ELR (cell line): ENCODE results near the gene GPR31.

ENCODE experiments used
- DNase-seq: peaks from one replicate; pipeline ENCODE4 v3.0.0-alpha.2; 2015; ENCODE audit warnings: low read depth

Gene GPR31

DNA sequence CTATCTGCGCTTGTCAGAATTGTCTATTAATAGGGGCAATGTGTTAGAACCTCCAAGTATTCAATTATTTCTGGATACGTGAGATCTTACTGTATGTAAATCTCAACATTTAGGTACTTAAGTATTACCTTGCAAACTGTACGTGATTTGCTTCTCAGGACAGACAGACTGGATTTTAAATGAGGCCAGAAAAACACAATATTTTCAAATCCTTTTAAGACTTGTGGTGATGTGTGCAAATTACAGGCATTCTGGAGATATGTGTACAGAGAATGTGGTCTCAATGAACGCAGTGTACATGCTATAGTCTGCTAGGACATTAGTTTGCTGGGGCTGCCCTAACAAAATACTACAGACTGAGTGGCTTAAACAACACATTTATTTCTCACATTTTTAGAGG, 18.0 kb downstream of the GPR31 start:
- DNase-seq = no peak

DNA sequence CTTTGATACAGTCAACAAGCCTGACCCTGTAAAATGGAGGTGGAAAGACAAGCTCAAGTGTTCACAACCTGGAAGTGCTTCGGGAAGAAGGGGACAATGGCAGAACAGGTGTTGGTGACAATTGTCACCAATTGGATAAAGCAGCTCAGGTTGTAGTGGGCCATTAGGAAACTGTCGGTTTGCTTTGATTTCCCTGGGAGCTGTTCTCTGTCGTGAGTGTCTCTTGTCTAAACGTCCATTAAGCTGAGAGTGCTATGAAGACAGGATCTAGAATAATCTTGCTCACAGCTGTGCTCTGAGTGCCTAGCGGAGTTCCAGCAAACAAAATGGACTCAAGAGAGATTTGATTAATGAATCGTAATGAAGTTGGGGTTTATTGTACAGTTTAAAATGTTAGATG, 19.9 kb downstream of the GPR31 start:
- no peak for DNase-seq

DNA sequence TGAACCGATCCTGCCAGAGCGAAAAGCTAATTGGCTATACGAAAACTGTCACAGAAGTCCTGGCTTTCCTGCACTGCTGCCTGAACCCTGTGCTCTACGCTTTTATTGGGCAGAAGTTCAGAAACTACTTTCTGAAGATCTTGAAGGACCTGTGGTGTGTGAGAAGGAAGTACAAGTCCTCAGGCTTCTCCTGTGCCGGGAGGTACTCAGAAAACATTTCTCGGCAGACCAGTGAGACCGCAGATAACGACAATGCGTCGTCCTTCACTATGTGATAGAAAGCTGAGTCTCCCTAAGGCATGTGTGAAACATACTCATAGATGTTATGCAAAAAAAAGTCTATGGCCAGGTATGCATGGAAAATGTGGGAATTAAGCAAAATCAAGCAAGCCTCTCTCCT, 20.7 kb downstream of the GPR31 start:
- DNase-seq = no peak

DNA sequence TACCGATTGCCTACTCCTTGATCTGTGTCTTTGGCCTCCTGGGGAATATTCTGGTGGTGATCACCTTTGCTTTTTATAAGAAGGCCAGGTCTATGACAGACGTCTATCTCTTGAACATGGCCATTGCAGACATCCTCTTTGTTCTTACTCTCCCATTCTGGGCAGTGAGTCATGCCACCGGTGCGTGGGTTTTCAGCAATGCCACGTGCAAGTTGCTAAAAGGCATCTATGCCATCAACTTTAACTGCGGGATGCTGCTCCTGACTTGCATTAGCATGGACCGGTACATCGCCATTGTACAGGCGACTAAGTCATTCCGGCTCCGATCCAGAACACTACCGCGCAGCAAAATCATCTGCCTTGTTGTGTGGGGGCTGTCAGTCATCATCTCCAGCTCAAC, 21.4 kb downstream of the GPR31 start:
- no peak for DNase-seq

DNA sequence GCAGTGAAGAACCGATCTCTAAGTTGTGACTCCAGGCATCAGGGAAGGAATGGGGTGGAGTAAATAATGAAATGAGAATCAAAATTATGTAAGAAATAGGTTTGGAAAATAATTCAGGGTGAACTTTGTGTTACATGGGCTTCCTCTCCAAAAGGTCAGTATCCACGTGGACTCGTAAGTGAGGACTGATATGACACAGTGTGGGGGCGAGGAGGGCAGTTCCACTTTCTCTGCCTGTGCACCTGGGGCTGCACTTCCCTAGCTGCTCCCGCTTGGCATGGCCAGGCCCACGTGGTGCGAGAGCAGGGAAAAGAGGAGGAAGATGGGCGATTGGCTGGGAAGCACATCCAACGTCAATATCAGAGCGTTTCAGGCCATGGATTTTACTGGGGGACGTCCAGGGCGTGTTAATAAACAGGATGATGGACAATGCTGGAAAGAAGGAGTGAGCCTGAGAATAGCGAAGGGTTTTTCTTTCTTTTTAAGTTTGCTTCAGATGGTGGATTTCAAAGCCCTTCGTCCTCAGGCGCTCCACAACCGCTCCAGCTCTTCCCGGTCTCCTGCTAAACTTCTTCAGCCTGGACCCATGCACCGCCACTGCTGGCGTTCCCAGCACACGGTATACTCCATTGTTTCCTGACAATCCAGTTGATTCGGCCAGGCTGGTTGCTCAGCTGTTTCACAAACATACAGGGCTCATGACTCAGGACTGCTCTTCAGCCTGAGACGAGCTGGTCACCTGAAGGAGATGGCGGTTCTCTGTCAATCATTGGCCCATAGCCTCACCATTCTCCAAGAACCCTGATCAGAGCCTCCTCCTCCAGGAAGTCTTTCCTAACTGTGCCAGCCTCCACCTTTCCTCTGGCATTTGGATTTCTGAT, 23.1 kb downstream of the GPR31 start:
- DNase-seq = no peak

DNA sequence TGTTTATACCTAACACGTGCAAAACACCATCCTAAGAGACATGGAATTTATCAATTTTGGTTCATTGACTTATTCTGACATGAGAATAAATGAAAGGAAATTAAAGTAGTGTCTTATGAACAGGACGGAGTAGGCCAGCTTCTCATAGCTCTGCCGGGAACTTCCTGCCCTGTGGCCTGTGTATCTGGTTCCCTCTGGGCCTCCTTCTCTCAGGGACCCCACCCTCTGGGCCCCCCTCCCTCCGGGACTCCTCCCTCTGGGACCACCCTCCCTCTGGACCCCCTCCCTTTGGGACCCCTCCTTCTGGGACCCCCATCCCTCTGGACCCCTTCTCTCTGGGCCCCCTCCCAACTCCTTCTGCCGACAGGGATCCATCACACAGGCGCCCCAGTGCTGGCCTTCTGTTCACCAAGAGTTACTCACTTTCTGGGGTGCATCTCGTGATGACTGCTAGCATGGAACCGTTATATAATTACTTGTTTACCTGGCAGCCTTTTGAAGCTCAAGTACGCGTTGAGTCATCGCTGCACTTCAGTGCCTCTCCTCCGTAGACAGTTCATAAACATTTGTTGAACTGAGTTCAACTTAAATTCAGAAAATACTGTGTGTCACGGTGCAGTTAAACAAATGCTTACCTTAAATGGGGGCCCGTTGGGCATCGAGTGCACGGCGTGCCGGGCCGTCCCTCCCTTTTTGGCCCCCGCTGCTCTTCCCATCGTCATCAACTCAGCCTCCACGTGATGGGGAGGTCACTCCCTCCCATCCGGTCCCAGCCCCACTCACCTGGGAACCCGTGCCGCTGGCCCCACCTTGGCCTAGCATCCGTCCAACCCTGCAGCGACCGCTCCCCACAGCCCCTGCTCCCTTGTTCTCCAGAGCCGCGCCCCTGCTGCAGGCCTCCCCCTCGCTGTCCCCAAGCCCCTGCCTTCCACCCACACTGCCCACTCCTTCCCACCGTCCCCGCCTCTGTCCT, 26.8 kb downstream of the GPR31 start:
- no peak for DNase-seq

DNA sequence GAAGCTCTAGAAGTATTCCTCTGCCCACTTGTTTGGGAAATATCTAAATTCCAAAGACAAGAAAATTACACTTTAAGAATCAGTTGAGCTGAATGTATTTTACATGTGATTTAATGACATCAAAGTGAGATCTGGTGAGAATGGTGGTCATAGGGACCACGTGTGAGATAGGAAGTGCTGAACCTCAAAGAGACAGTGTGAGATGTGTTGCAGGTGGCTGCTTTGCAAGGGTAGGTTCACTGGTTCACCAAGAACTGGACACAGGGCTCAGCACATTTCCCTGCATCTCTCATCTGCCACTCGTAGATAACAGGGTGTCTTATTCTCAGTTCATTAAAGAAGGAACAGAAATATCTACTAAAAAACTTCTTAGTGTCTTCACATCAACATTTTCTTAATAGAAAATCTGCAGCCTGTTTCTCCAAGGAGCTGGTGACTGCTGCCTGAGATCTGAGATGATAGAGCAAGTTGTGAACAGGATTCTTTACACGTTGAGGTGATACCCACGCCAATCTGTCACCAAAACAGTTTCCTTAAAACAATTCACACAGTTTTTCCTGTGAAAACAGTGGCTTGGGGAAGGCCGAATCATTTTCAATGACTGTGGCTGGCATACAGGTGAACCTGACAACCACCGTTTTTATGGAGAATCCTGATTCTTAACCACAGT, 27.6 kb downstream of the GPR31 start:
- DNase-seq = no peak

DNA sequence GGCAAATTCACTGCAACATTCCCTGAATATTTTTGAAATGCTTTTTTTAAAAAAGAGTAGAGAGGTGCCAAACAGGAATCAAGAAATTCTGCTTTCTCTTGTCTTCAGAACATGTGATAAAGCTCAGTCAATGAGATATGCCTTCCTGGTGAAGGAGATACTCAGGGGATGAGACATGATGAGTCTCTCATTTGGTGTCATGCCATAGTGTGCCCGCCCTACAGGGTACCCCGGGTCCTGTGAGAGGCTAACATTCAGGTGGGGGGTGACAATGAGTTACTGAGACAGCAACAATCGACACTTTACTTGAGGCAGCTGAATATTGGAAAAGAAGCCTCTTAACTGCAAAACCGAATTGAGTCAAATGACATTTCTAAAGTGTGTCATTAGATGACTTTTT, 28.2 kb downstream of the GPR31 start:
- no peak for DNase-seq

DNA sequence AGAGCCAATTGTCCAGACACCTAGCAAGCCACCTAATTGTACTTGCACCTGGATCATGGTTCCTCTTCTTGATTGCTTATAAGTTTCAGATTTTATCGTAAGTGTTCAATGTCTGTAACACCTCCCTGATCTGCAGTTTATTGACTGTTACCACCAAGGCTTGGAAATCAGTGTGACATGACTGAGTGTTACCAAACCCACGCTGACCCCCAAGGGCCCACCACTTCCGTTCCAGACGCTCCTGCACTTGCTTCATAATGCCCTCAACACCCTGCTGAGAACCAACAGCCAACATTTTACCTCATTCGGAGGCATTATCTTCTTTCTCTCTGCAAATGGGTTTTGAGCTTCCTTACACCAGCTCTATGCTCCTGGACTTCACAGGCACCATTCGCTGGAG, 28.6 kb downstream of the GPR31 start:
- no peak for DNase-seq

DNA sequence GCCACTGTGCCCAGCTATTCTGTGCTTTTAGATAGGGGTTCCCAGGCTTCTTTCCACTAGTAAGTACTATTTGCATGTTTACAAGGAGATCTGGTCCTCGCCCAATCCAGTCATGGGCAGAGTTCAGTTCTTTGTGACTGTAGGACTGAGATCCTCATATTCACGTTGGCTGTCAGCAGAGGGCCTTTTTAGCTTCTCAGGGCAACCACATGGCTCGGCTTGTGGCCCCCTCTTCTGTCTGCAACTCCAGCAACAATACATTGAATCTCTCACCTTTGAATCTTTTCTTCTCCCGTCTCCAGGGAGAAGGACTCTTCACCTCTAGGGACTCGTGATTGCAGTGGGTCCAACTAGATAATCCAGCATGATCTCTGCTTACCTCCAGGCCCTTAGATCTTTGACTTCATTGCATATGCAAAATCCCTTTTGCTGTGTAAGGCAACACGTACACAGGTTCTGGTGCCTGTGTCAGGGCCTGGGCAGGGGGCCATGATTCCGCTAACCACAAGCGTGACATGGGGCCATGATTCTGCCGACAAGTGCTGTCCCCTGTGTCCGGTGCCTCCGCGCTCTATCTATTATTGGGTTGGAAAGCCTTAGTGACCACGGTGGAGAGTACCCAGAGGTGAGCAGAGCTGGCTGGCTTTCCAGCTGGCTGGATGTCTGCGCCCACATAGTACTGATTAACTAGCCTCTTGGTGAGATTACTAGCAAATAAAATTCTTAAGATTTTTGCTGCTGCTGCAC, 29.8 kb downstream of the GPR31 start:
- DNase-seq = no peak

DNA sequence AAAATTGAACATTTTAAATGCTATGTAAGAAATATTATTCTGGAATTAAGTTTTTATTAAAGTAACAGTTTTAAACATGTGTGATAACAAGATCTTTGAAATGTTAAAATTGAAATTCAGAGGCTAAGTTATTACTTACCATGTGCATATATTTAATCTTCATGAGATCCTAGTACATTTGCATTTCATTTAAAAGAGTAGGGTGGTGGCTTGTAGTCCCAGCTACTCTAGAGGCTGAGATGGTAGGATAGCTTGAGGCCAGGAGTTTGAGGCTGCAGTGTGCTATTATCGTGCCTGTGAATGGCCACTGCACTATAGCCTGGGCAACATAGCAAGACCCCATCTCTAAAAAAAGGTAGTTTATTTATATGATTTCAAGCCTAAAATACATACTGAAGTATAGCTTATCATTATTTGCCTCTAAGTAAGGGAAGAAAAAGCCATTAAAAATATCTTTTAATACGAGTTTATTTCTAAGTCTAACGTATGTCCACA, 31.9 kb downstream of the GPR31 start:
- no peak for DNase-seq

DNA sequence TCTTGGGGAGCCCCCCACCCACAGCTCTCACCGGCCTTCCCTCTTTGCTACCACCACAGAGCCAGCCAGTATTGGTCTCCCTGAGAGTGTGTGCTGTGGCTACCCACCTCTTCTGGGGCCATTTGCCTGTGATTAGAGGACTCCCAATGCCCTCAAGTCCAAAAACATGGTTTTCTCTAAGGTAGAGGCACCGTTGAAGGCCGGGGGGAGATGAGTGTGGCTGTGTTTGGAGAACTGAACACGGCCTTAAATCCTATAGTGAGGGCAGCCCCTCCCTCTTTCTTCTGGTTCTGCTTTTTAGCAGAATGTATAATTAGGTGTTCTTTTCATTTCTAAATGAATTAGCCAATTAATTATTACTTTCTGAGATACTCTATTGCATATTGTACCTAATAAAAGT, 32.4 kb downstream of the GPR31 start:
- no peak for DNase-seq

DNA sequence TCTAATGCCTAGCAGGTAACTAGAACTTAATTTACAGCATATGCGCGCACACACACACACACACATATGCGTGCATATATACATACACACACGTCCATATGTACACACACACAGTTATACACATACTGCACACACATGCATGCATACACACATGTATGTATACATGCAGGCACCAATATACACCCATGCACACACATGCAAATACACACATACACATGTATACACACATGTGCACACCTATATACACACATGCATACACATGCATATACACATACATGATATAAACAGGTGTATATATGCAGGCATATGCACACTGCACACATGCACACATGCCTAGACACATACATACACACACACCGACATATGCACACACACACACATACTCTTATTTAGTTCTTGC, 33.0 kb downstream of the GPR31 start:
- no peak for DNase-seq

DNA sequence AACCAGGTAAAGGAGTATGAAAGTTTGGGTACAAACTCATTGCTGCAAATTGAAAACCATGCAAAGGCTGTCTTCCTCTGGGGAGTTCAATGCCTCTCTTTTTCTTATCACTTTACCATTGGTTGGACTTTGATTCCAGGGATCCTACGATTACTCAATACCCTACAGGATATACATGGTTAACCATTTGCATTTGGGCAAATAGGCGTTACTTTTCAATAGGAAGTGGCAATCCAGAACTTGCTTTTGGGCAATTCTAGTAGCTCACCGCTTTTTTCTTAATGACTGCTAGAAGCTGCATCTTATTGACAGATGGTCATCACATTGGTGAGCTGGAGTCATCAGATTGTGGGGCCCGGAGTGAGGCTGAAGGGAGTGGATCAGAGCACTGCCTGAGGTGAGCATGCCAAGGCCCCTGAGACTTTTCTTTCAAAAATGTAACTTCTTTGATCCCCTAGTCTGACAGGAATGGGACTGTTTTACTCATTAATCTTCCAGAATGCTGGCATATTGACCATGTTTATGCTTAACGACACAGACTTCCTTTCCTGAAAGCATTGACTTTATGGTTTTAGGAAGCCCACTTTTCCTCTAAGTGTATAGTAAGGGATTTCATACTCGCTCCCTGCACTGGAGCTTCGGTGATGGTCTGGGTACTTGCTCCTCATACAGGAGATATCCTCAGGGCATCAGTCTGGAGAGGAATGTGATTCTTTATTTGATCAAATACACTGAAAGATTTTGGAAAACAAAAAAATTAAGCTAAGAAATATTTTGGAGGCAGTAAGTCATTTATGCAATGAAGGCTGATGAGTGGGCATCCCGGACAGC, 34.7 kb downstream of the GPR31 start, which contains the start of gene CCR6:
Gene CCR6, plus strand, starts transcription at position 270 of the 831 bp plus-strand sequence. CDS start 13,039 bp downstream, outside the sequence.
- DNase-seq = no peak

DNA sequence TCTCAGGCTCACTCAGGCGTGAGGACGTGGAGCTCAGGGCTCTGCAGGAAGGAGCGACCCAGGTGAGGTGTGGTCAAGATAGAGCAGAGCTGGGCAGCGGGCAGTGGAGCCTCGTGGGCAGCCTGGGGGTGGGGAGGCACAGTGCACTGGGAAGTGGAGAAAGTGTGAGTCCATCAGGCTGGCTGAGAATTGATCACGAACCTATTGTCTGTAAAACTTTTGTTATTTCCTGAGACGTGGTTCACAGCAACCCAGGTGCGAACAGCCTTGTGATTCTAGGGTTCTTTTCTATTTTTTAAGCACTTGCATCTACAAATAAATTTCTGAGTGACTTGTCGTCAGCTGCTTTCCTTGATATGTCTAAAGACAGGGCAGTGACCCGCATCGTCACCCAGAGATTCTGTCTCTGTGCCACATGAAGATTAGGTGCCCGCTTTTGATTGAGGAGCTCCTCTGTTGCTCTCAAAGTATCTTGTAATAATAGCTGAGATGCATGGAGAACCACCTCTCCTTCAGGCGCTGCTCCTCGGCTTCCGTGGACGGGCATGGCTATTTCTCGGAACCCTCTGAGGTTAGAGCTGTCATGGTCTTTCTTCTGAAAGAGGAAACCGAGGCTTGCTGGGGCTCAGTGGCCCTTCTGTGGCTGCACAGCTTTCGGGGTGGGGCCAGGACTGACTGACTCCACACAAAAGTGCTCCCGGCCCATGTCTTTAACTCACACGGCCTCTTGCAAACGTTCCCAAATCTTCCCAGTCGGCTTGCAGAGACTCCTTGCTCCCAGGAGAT, 35.5 kb downstream of the GPR31 start:
- no peak for DNase-seq

DNA sequence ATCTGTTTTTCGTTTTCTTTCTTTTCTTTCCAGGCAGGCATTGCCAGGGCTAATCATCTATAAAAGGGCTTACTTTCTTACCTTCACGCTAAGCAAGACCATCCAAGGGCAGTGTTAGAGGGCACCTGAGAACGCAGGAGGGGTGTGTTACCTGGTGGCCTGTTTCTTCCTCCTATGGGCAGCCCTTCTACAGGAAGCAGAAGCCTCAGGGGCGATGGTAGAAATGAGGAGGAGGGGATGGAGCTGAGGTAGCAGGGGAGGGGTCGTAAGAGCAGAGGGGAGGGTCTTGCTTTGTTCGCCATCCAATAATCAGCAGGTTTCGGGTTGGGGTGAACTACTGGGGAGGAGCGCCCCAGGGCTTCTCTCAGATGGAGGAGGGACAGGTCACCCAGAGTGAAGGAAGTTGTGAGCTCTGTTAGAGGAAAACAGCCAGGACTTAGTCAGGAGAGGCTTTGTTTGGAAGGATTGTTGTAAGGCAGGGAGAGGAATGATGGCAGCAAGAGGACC, 36.4 kb downstream of the GPR31 start:
- DNase-seq = no peak

DNA sequence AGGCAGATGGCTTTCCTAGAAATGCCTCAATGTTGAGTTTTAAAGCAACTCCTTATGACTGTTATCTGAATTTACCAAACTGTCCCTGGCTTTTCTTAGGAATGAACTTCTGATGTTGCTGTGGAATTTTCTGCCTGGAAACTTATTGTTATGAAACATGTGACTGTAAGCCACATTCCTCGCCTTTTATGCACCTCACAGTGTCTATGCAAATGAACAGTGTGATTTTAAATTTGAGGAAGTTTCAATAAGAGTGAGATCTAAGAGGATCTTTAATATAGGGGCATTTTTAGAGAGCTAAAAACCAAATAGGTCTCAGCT, 37.2 kb downstream of the GPR31 start:
- DNase-seq = no peak

DNA sequence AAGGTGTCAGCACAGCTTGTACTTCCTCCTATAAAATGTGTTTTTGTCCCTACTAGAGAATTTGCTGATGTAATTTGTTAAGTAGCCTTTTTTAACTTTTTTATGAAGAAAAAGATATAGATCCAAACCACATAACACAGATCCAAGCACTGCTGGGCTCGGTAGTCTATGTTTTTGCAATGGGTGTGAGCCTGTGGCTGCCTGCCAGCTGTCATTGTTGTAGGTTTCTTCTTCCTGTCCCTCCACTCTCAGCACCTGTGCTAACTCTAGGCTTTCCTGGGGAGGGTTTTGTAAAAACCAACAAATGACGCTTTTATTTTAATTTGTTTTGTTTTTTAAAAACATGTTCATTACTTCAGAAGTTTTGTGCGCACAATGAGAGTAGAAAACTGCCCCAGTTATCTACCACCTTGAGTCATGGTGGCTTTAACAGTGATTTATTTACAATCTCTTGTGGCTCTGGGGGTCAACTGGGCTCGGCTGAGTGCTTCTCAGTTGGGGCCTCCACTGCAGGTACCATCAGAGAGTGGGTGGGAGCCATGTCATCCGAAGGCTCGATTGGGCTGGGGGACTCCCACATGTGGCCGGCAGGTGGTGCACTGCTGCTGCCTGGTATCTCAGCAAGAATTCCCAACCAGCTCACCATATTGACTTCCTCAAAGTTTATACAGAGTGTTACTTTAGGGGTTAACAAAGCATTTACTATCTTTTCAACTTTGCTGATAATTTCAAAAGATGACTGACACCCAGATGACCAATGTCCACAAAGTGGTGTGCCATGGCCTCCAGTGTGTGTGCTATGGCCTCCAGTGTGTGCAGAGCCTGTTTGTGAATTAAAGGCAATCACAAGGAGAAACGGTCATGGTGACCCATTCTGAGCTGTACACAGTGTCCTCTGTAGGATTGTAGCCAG, 37.9 kb downstream of the GPR31 start:
- DNase-seq = no peak

DNA sequence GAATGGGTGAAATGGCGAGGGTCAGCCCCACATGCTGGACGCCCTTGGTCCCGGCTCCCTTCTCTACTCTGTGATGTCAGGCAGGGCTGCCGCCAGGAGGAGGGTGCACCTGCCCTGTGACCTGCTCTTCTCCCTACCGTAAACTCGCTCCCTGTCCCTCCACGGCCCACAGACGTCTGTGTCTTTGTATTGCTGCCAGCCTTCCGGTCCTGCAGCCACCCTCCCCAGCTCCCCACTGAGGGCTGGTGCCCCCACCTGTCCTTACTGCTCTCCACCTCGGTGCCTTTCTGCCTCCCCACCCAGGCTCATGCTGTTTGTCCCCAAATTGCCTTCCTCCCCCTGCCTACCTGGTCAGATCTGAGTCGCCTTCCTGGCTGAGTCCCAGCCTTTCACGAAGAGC, 38.9 kb downstream of the GPR31 start:
- DNase-seq = no peak
